CD4-positive, alpha-beta T cell (primary cell): Measurements from ENCODE around the gene ATP6V1G3. TPM values are rescaled to one million over a fixed set of nuclear protein-coding genes. Genes with fewer than 3 reads are reported as not detected.

Source experiments
- ATAC-seq: fragments of 200-7000 bp; cut with Tn5 transposase; one replicate; pipeline ENCODE4 v1.10.0; 2022; ENCODE audit warnings: mild to moderate bottlenecking; ENCODE audit not compliant: poor library complexity
- CTCF ChIA-PET: fragments of 350-600 bp; sonication (Branson Sonifier 250); formaldehyde crosslinking; loops from one replicate; lab custom pipeline; 2021; ENCODE audit warnings: antibody characterized with exemption, inconsistent platforms; lab: Charles Lee
- POLR2A ChIA-PET: fragments of 350-600 bp; sonication (Branson Sonifier 250); formaldehyde crosslinking; loops from one replicate; lab custom pipeline; 2021; ENCODE audit warnings: antibody characterized with exemption, inconsistent platforms; lab: Charles Lee
- DNase-seq, 14 experiments: peaks; one replicate each; pipeline ENCODE4 v3.0.0-alpha.2; 2013 to 2020; ENCODE audit warnings: mixed read lengths in 2 of 14
- H3K27ac ChIP-seq, 2 donors: one replicate each; pipeline versions ENCODE4 v1.5.1 to v1.7.0; 2013; ENCODE audit warnings: low read length in 2 of 2, low read depth in 1 of 2, mild to moderate bottlenecking in 1 of 2
- H3K27me3 ChIP-seq, 2 experiments: 1 replicate in 1 of 2; 2 replicates in 1 of 2; pipeline versions ENCODE4 v1.6.1 to v1.7.0; 2013; ENCODE audit warnings: low read length in 2 of 2, control low read depth in 1 of 2, mild to moderate bottlenecking in 1 of 2, moderate library complexity in 1 of 2; ENCODE audit not compliant: insufficient read depth in 2 of 2, control insufficient read depth in 1 of 2
- H3K36me3 ChIP-seq: one replicate; pipeline ENCODE4 v1.6.1; 2013; ENCODE audit warnings: low read length, control low read depth; ENCODE audit not compliant: insufficient read depth
- H3K4me1 ChIP-seq: one replicate; pipeline ENCODE4 v1.6.1; 2013; ENCODE audit warnings: low read length, control low read depth; ENCODE audit not compliant: insufficient read depth
- H3K4me3 ChIP-seq: one replicate; pipeline ENCODE4 v1.5.1; 2013; ENCODE audit warnings: mild to moderate bottlenecking, low read length, moderate library complexity
- H3K9me3 ChIP-seq, 2 experiments: 1 replicate in 1 of 2; 2 replicates in 1 of 2; pipeline versions ENCODE4 v1.6.1 to v1.7.0; 2013; ENCODE audit warnings: low read length in 2 of 2, mild to moderate bottlenecking in 2 of 2, control low read depth in 1 of 2, moderate library complexity in 1 of 2; ENCODE audit not compliant: control insufficient read depth in 1 of 2, insufficient read depth in 1 of 2
- H3K27ac Mint-ChIP-seq: one replicate; pipeline ENCODE4 v1.8.0; 2020; ENCODE audit warnings: mixed read lengths
- H3K27me3 Mint-ChIP-seq: one replicate; pipeline ENCODE4 v1.8.0; 2021; ENCODE audit warnings: mixed read lengths
- H3K36me3 Mint-ChIP-seq: one replicate; pipeline ENCODE4 v1.8.0; 2021; ENCODE audit warnings: low read depth, mixed read lengths
- H3K4me1 Mint-ChIP-seq: one replicate; pipeline ENCODE4 v1.8.0; 2021; ENCODE audit warnings: low read depth, mixed read lengths
- H3K4me3 Mint-ChIP-seq: one replicate; pipeline ENCODE4 v1.8.0; 2020; ENCODE audit warnings: mild to moderate bottlenecking, mixed read lengths
- H3K9me3 Mint-ChIP-seq: one replicate; pipeline ENCODE4 v1.8.0; 2020; ENCODE audit warnings: mixed read lengths
- CTCF ChIP-seq: fragments of 200-600 bp; IDR thresholded peaks from one replicate; pipeline ENCODE4 v1.8.0; 2022; ENCODE audit warnings: antibody characterized with exemption, mild to moderate bottlenecking
- intact Hi-C, 2 experiments: fragments of 100-400 bp; cut with DNase I in 1 of 2; cut with micrococcal nuclease in 1 of 2; formaldehyde crosslinking; loops; one replicate each; pipeline versions ENCODE4 v1.15.1 to v1.9.0; 2023 to 2025; cut with DNase I, micrococcal nuclease
- total RNA-seq, 174 experiments: library from RNA in 2 of 174; stranded (reverse) in 2 of 174; gene quantifications; one replicate each; pipeline ENCODE4 v1.2.3 and lab custom pipeline; 2021 to 2026

ATP6V1G3 gene
- total RNA-seq, 2 experiments from 2014 or later: not detected

- H3K27ac Mint-ChIP-seq: no peak overlapping the region
- H3K4me3 ChIP-seq: no peak overlapping the region
- peaks cover 0 to 4% of the 10 kb centered on the region in 2 experiments for H3K9me3 ChIP-seq
- DNase-seq (no peak), ATAC-seq (no peak)
- peaks cover 6% of the 10 kb centered on the region for H3K9me3 Mint-ChIP-seq
- no peaks in the 10 kb centered on the region for H3K36me3 Mint-ChIP-seq
- peaks cover 7% of the 10 kb centered on the region for H3K4me1 ChIP-seq
- H3K27ac ChIP-seq: no peak overlapping the region
- ChIA-PET POLR2A (interaction anchor here (0.7 to 0.9 kb wide), 2 partner anchors 20 to 107 kb away, joined by 3 to 4 read pairs; no protein-coding TSS in a partner anchor), CTCF (interaction anchor here (2.3 kb wide), 1 partner anchor 15 kb away, joined by 6 read pairs; no protein-coding TSS in a partner anchor)
- no peaks in the 10 kb centered on the region for H3K36me3 ChIP-seq
- intact Hi-C loops: no loop called here
- no peak for TF ChIP-seq CTCF
- H3K4me3 Mint-ChIP-seq: no peak overlapping the region
- H3K4me1 Mint-ChIP-seq: peaks cover 59% of the 10 kb centered on the region
- H3K27me3 Mint-ChIP-seq: no peaks in the 10 kb centered on the region
- H3K27me3 ChIP-seq: no peaks in the 10 kb centered on the region
Observed at GRCh38 chr1:198542632-198543031, 2.2 kb upstream of the ATP6V1G3 start.

- no peak for TF ChIP-seq CTCF
- Mint-ChIP-seq H3K27ac (no peak overlapping the region), H3K4me1 (peaks cover 68% of the 10 kb centered on the region), H3K27me3 (no peaks in the 10 kb centered on the region), H3K9me3 (no peaks in the 10 kb centered on the region), H3K4me3 (no peak overlapping the region), H3K36me3 (no peaks in the 10 kb centered on the region)
- H3K27me3 ChIP-seq: no peaks in the 10 kb centered on the region
- peaks cover 0 to 4% of the 10 kb centered on the region in 2 experiments for H3K9me3 ChIP-seq
- peaks cover 7% of the 10 kb centered on the region for H3K4me1 ChIP-seq
- no peak overlapping the region for H3K27ac ChIP-seq
- no peak for ATAC-seq
- ChIA-PET POLR2A (interaction anchor here (0.9 kb wide), 1 partner anchor 21 kb away, joined by 3 read pairs; no protein-coding TSS in a partner anchor), CTCF (interaction anchor here (2.3 kb wide), 1 partner anchor 14 kb away, joined by 6 read pairs; no protein-coding TSS in a partner anchor)
- intact Hi-C loops: no loop called here
- no peaks in the 10 kb centered on the region for H3K36me3 ChIP-seq
- no peak overlapping the region for H3K4me3 ChIP-seq
- no peak for DNase-seq
Observed at GRCh38 chr1:198541737-198542136, 1.3 kb upstream of the ATP6V1G3 start.

- Mint-ChIP-seq H3K9me3 (no peaks in the 10 kb centered on the region), H3K27ac (peak overlapping the region; percentile 81), H3K4me1 (peaks cover 77% of the 10 kb centered on the region), H3K27me3 (no peaks in the 10 kb centered on the region), H3K4me3 (peak overlapping the region; percentile 46), H3K36me3 (no peaks in the 10 kb centered on the region)
- TF ChIP-seq CTCF: no peak
- H3K4me1 ChIP-seq: peaks cover 16% of the 10 kb centered on the region
- H3K36me3 ChIP-seq: no peaks in the 10 kb centered on the region
- DNase-seq (no peak), ATAC-seq (peak; percentile 24)
- no peaks in the 10 kb centered on the region for H3K9me3 ChIP-seq
- POLR2A ChIA-PET: interaction anchor here (0.6 to 2.2 kb wide), 7 partner anchors 10 to 118 kb away, joined by 3 to 8 read pairs (median 4); no protein-coding TSS in a partner anchor
- no peaks in the 10 kb centered on the region for H3K27me3 ChIP-seq
- no peak overlapping the region for H3K4me3 ChIP-seq
- CTCF ChIA-PET: interaction anchor here (0.8 to 1.3 kb wide), 2 partner anchors 16 to 82 kb away, joined by 3 to 4 read pairs; no protein-coding TSS in a partner anchor
- no peak overlapping the region for H3K27ac ChIP-seq
- intact Hi-C loops: loop anchor here in 1 of 2 experiments (2.0 kb wide), 1 partner anchor 18 kb away; no protein-coding TSS in a partner anchor
Observed at GRCh38 chr1:198538579-198539364, 1.7 kb downstream of the ATP6V1G3 start.
